GM12891 (cell line): ENCODE data around the gene RABEP1.

Experiments used
- POLR2A ChIP-seq: IDR thresholded peaks from 2 replicates; pipeline ENCODE4 v1.6.1; 2011; ENCODE audit warnings: low read depth, low read length, control low read depth
- POLR2AphosphoS5 ChIP-seq: IDR thresholded peaks from 2 replicates; pipeline ENCODE4 v1.6.1; 2011; ENCODE audit warnings: low read depth, low read length, control low read depth
- SPI1 ChIP-seq: IDR thresholded peaks from 2 replicates; pipeline ENCODE4 v1.6.1; 2011; ENCODE audit warnings: low read depth, low read length, control low read depth
- TAF1 ChIP-seq: IDR thresholded peaks from 2 replicates; pipeline ENCODE4 v1.6.1; 2011; ENCODE audit warnings: low read depth, low read length, control low read depth

DNA sequence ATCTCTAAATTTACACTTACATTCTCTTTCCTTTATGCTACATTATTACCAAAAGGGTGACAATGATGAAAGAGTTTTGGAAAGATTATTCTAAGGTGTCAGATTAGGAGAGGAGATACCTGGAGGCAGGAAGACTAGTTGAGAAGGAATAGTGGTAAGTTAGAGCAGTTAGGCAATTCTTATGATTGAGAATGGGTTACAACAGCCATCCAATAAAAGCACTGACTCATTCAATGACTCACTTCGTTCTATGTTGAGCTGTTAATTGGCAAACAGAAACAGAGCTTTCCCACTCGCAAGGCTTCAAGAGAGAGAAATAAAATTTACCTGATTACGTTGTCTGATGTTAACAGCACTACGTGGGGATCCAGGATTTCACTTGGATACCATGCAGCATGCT lies 131.6 kb downstream of the RABEP1 start:
- TF ChIP-seq POLR2A = no peak
- TF ChIP-seq TAF1 = no peak
- no peak for TF ChIP-seq POLR2AphosphoS5
- no peak for TF ChIP-seq SPI1
